AG10803 (cell line): Measurements from ENCODE around the gene C8A.

Experiments
- DNase-seq: peaks from one replicate; pipeline ENCODE4 v3.0.0; 2010; ENCODE audit warnings: low read depth
- H3K4me3 ChIP-seq: 2 replicates; pipeline ENCODE4 v1.5.1; 2011; ENCODE audit warnings: mild to moderate bottlenecking, low read length, control low read depth
- TF ChIP-seq, protein P1 (sequence below): conservative IDR thresholded peaks from 2 replicates; pipeline ENCODE4 v1.5.1; 2011; ENCODE audit warnings: mild to moderate bottlenecking, low read length, control low read depth, inconsistent platforms

The C8A gene

DNA sequence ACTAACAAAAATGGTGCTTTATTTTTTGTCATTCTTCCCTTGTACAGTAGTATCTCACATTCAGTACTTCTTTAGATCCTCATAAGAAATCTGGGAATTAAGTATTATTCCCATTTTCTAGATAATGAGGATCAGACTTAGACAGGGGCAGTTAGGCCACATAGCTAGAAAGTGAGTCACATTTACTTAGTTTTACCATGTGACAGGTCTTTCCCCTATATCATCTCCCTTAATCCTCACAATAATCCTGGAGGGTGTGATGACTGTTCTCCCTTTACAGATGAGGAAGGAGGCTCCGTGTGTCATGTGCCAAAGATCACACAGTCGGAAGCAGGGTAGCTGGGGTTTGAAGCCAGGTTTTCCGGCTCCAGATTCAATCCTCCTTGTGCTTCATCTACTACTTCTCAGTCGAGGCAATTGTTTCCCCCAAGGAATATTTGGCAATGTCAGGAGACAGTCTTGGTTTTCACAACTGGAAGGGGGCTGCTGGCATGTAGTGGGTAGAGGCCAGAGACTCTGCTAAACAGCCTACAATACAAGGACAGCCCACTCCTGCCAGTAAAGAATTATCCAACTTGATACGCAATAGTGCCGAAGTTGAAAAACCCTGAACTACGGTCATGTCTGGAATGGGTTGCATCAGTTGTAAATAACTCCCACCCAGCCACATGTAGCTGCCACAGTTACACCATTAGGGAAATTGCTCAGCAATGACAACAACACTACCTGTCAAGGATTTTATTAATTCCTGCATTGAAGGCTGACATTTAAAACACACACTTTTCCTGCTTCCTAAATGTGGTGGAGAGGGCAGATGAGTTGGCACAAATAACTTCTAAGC is 56.7 kb downstream of the C8A start:
- peak; percentile 77 for DNase-seq
- H3K4me3 ChIP-seq: no peak overlapping the region
- TF ChIP-seq, protein P1, sequence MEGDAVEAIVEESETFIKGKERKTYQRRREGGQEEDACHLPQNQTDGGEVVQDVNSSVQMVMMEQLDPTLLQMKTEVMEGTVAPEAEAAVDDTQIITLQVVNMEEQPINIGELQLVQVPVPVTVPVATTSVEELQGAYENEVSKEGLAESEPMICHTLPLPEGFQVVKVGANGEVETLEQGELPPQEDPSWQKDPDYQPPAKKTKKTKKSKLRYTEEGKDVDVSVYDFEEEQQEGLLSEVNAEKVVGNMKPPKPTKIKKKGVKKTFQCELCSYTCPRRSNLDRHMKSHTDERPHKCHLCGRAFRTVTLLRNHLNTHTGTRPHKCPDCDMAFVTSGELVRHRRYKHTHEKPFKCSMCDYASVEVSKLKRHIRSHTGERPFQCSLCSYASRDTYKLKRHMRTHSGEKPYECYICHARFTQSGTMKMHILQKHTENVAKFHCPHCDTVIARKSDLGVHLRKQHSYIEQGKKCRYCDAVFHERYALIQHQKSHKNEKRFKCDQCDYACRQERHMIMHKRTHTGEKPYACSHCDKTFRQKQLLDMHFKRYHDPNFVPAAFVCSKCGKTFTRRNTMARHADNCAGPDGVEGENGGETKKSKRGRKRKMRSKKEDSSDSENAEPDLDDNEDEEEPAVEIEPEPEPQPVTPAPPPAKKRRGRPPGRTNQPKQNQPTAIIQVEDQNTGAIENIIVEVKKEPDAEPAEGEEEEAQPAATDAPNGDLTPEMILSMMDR: no peak

GRCh38 chr1:56912325-56912724 is 57.7 kb downstream of the C8A start:
- no peak for DNase-seq
- H3K4me3 ChIP-seq: no peak overlapping the region
- TF ChIP-seq, protein P1: no peak

- TF ChIP-seq, protein P1: no peak
Measured at GRCh38 chr1:56915960-56916359, 61.4 kb downstream of the C8A start.

DNA sequence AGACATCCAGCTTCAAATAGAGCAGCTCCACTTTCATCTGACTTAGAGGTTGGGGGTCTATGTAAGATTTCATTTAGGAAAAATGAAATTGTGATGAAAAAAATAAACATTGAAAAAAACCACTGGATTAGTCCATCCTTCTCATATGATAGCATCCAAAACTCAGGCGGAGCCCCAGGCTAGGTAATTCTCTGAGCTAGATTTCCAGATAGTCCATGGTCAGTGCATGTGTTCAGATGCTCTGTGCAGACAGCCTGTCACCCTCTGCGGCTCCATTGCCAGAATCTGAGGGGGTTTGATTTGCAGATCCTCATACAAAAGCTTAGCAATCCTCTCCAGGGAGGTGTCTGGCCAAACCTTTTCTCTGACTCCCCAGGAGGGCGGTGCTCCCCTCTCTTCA is 62.0 kb downstream of the C8A start:
- DNase-seq: no peak
- TF ChIP-seq, protein P1: no peak
- H3K4me3 ChIP-seq: no peak overlapping the region

More at GRCh38 chr1:56915960-56916359, 61.4 kb downstream of the C8A start:
- DNase-seq: no peak
- no peak overlapping the region for H3K4me3 ChIP-seq

DNA sequence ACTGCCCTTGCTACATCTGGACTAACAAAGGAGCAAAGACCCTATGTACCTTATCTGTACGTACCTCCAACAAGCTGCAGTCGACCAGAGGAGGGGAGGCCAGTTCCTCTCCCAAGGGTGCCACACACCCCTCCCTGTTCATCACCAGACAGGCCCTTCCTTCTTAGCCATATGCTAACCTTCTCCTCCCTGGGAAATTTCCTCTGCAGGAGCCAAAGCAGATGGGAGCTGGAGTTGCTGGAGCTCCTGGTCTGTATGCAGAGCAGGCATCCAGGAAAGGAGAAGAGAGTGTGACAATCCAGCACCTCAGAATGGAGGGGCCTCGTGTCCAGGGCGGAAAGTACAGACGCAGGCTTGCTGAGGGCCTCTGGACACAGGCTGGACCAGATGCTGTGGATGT is 62.8 kb downstream of the C8A start:
- TF ChIP-seq, protein P1: no peak
- H3K4me3 ChIP-seq: no peak overlapping the region

GRCh38 chr1:56920591-56921001 is 66.0 kb downstream of the C8A start:
- no peak overlapping the region for H3K4me3 ChIP-seq
- peak; percentile 79 for DNase-seq
- TF ChIP-seq, protein P1: no peak

More for the DNA sequence above, 62.8 kb downstream of the C8A start:
- no peak for DNase-seq

DNA sequence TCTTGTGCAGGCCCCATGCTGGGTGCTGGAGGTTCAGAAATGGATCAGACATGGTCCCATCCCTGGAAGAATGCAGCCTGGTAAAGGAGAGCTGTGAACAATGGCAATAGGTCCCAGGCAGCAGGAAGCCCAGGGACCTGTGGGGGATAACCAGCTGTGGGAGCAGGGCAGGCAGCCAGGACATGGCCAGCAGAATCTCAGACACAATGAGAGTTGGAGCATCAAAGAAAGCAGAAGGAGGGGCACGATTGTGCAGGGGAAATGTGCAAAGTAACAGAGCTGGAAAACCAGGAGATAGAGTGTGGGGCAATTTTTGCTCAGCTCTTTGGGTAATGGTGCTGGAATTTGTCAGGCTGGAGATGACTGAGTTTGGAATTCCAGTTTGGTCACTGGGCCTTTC is 66.9 kb downstream of the C8A start:
- peak; percentile 40 for DNase-seq
- H3K4me3 ChIP-seq: no peak overlapping the region
- TF ChIP-seq, protein P1: no peak
